HFF-Myc (cell line): ENCODE data around the gene ASB4.

ENCODE experiments used
- DNase-seq: peaks from one replicate; pipeline ENCODE4 v3.0.0-alpha.2; 2011; ENCODE audit warnings: low read depth; ENCODE audit errors: extremely low read depth
- H3K4me3 ChIP-seq: replicated peaks from 2 replicates; pipeline ENCODE4 v1.5.1; 2011; ENCODE audit warnings: low read depth, mild to moderate bottlenecking, control low read depth, low read length
- CTCF ChIP-seq: IDR thresholded peaks from 2 replicates; pipeline ENCODE4 v1.5.1; 2012; ENCODE audit warnings: mild to moderate bottlenecking, low read depth, low read length, control low read depth; ENCODE audit errors: missing control alignments

ASB4 gene

GRCh38 chr7:95509199-95509598, 23.5 kb downstream of the ASB4 start:
- peak; percentile 33 for DNase-seq
- TF ChIP-seq CTCF: no peak
- no peak overlapping the region for H3K4me3 ChIP-seq

- TF ChIP-seq CTCF: peak; percentile 84
- no peak overlapping the region for H3K4me3 ChIP-seq
- peak; percentile 44 for DNase-seq
Observed at GRCh38 chr7:95511716-95512260, 26.0 kb downstream of the ASB4 start.

GRCh38 chr7:95517458-95517857, 31.7 kb downstream of the ASB4 start:
- H3K4me3 ChIP-seq: no peak overlapping the region
- TF ChIP-seq CTCF: no peak
- no peak for DNase-seq

GRCh38 chr7:95517870-95518269, 32.1 kb downstream of the ASB4 start:
- no peak for DNase-seq
- H3K4me3 ChIP-seq: no peak overlapping the region
- no peak for TF ChIP-seq CTCF

- no peak for TF ChIP-seq CTCF
- no peak for DNase-seq
- no peak overlapping the region for H3K4me3 ChIP-seq
Observed at GRCh38 chr7:95520136-95520535, 34.4 kb downstream of the ASB4 start.

- TF ChIP-seq CTCF: no peak
- DNase-seq: no peak
- no peak overlapping the region for H3K4me3 ChIP-seq
Observed at GRCh38 chr7:95525503-95525902, 39.8 kb downstream of the ASB4 start.

GRCh38 chr7:95526128-95526738, 40.5 kb downstream of the ASB4 start:
- TF ChIP-seq CTCF: no peak
- no peak overlapping the region for H3K4me3 ChIP-seq
- no peak for DNase-seq
